Fibroblast of skin of back (primary cell): ENCODE data around the gene ZSCAN26. TPM values are rescaled to one million over a fixed set of nuclear protein-coding genes. Genes with fewer than 3 reads are reported as not detected.

ENCODE experiments used
- DNase-seq: peaks from one replicate; pipeline ENCODE4 v3.0.0-alpha.2; 2013
- polyA plus RNA-seq, 2 experiments: library from polyadenylated mRNA; unstranded; fragments of 120-200 nt; gene quantifications; one replicate each; pipeline ENCODE4 v1.2.1, GENCODE V29; 2013; ENCODE audit not compliant: insufficient read length in 2 of 2

Gene ZSCAN26
- 10.2 TPM for polyA plus RNA-seq (2013, experiment 1 of 2; ENCODE audit: insufficient read length)
- polyA plus RNA-seq (2013, experiment 2 of 2; ENCODE audit: insufficient read length): 11.1 TPM

- peak; percentile 90 for DNase-seq
These were observed at the start of gene ZSCAN26 for GRCh38 chr6:28266962-28267694. TSS of gene ZSCAN26 (plus strand) at chr6:28267143. CDS start at chr6:28271920, 4,777 bp downstream.

GRCh38 chr6:28217890-28218289 lies 49.1 kb upstream of the ZSCAN26 start:
- DNase-seq: no peak

GRCh38 chr6:28218312-28219248 lies 48.4 kb upstream of the ZSCAN26 start:
- peak; percentile 80 for DNase-seq

- no peak for DNase-seq
These were observed 46.4 kb upstream of the ZSCAN26 start for GRCh38 chr6:28220257-28221133.

- no peak for DNase-seq
These were observed 42.5 kb upstream of the ZSCAN26 start for GRCh38 chr6:28224131-28225055.

- DNase-seq: peak; percentile 86
These were observed 41.7 kb upstream of the ZSCAN26 start, which contains the start of gene ZSCAN9 for GRCh38 chr6:28225056-28225834. TSS of gene ZSCAN9 (plus strand) at chr6:28225275. CDS start at chr6:28227085, 1,810 bp downstream.

- no peak for DNase-seq
These were observed 40.5 kb upstream of the ZSCAN26 start for GRCh38 chr6:28226460-28226859.

- no peak for DNase-seq
These were observed 34.2 kb upstream of the ZSCAN26 start for GRCh38 chr6:28232785-28233184.

- no peak for DNase-seq
These were observed 31.0 kb upstream of the ZSCAN26 start for GRCh38 chr6:28235912-28236452.

- DNase-seq: no peak
These were observed 27.3 kb upstream of the ZSCAN26 start for GRCh38 chr6:28239636-28240035.

GRCh38 chr6:28240471-28240870 lies 26.5 kb upstream of the ZSCAN26 start:
- no peak for DNase-seq

GRCh38 chr6:28243946-28244345 lies 23.0 kb upstream of the ZSCAN26 start:
- no peak for DNase-seq

- no peak for DNase-seq
These were observed 21.6 kb upstream of the ZSCAN26 start for GRCh38 chr6:28245206-28245941.

GRCh38 chr6:28248916-28249315 lies 18.0 kb upstream of the ZSCAN26 start:
- DNase-seq: no peak

GRCh38 chr6:28250747-28251146 lies 16.2 kb upstream of the ZSCAN26 start:
- DNase-seq: no peak

GRCh38 chr6:28251661-28252008 lies 15.3 kb upstream of the ZSCAN26 start:
- peak; percentile 11 for DNase-seq

GRCh38 chr6:28252009-28252975 lies 14.7 kb upstream of the ZSCAN26 start, which contains the start of gene ZKSCAN4:
TSS of gene ZKSCAN4 (minus strand) at chr6:28252269. CDS start at chr6:28251980, 289 bp downstream.
- peak; percentile 91 for DNase-seq

GRCh38 chr6:28254121-28254519 lies 12.8 kb upstream of the ZSCAN26 start:
- DNase-seq: no peak
